Large intestine (tissue), 3 donors: Measurements from ENCODE around the gene PRRX2. TPM values are rescaled to one million over a fixed set of nuclear protein-coding genes. Genes with fewer than 3 reads are reported as not detected.
A peak's percentile ranks its signal among the peaks of the same experiment; 100 is the strongest.

Experiments
- DNase-seq, 2 donors: peaks; one replicate each; pipeline versions ENCODE4 v3.0.0 to v3.0.0-alpha.2; 2013
- H3K27ac ChIP-seq: one replicate; pipeline ENCODE4 v1.5.1; 2013; ENCODE audit warnings: low read length
- H3K27me3 ChIP-seq: 2 replicates; pipeline ENCODE4 v1.6.1; 2013; ENCODE audit warnings: low read length; ENCODE audit not compliant: control insufficient read depth, insufficient read depth
- H3K36me3 ChIP-seq: 2 replicates; pipeline ENCODE4 v1.6.1; 2013; ENCODE audit warnings: low read length; ENCODE audit not compliant: control insufficient read depth, insufficient read depth
- H3K4me1 ChIP-seq: one replicate; pipeline ENCODE4 v1.6.1; 2013; ENCODE audit warnings: low read length; ENCODE audit not compliant: control insufficient read depth, insufficient read depth
- H3K4me3 ChIP-seq: one replicate; pipeline ENCODE4 v1.5.1; 2013; ENCODE audit warnings: low read length
- H3K9me3 ChIP-seq: one replicate; pipeline ENCODE4 v1.6.1; 2013; ENCODE audit warnings: mild to moderate bottlenecking, low read depth, low read length, moderate library complexity; ENCODE audit not compliant: control insufficient read depth
- WGBS: methylation state at CpG from one replicate; pipeline ENCODE4 v1.1.5; 2013; ENCODE audit warnings: low lambda C conversion rate; ENCODE audit not compliant: insufficient coverage; 5-methylcytosine and 5-hydroxymethylcytosine counted together
- polyA plus RNA-seq: library from polyadenylated mRNA; unstranded; fragments of 120-200 nt; gene quantifications from one replicate; pipeline ENCODE4 v1.2.1, GENCODE V29; 2013

PRRX2 gene
- polyA plus RNA-seq, 1 donor = 1.6 TPM

DNA sequence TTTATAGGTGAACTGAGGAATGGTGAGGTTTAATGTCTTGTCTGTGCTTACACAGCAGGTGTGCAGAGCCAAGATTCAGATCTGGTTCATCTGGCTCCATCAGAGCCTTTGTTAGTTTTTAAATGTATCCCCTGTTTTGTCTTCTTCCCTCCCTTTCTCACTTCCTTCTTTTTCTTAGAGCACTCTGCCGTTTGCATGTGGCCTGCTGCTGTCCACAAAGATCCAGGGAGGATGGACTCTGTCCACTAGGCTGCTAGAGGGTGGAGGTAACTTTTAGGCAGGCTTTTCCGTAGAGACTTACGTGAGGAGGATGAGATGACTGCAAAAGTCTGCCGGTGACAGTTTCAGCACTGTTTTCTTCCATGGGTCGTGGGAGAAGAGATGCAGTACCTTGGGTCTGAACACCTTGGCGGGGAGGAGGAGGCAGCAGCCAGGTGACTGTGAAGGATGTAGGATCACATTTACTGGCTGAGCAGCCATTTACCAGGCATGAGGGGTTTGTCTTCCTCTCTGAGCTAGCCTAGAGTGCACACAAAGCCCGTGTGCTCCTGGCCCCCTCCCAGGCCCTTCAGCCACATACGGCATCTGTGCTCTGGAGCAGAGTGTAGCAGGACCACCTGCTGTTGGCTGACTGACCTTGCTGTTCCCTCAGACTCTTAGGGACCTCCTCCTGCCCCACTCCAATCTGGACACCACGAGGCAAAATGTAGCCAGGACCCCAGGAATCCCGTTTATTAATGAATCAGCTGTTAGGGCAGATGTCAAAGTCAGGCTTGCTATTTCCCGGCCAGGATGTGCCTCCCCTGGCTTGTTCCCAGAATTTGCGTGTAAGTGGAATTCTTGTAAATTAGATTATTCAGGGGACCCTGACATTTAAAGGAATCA lies 37.6 kb upstream of the PRRX2 start:
- WGBS = no CpG with 5 or more reads among the region's 12 CpGs
- Histone ChIP-seq H3K27me3 (no peaks in the 10 kb centered on the region), H3K36me3 (peaks cover 31% of the 10 kb centered on the region), H3K9me3 (no peaks in the 10 kb centered on the region), H3K4me1 (peaks cover 17% of the 10 kb centered on the region), H3K27ac (peak overlapping the region; percentile 99), H3K4me3 (peak overlapping the region; percentile 97)
- no peak for DNase-seq

DNA sequence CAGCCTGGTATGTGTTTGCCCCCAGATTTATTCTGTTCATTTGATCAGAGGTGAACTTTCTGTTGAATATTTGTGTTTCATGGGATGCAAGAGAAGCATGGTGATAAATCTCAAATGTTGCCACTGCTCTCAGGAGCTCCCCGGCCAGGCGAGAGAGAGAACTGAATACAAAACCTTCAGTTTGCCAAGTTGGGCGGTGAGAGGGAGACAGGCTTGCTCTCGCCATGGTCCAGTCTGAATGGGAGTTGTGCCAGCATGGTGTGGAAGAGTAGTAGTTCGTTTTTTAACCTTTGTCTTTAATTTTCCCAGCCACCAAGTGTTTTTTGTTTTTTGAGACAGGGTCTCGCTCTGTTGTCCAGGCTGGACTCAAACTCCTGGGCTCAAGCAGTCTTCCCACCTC lies 36.7 kb upstream of the PRRX2 start:
- H3K27ac ChIP-seq = no peak overlapping the region

DNA sequence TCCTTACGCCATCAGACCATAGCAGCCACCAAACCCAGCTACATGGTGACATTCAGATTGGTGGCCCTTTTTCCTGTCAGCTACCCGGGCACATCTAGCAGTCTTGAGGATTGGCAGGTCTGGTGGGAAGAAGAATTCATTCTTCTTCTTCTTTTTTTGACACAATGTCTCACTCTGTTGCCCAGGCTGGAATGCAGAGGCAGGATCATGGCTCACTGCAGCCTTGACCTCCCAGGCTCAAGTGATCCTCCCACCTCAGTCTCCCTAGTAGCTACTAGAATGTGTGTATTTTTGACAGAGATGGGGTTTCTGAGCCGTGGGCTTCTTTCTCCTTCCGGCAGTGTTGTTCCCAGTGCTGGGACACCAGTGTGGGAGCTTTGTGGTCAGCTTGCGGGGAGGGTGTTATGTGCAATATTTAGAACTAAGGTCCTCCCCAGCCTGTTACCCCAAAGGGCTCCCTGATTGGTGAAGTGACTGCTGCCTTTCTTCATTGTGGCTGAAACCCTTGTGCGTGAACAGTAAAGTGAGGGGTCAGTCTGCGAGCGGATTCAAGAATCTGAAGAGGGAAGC lies 36.1 kb upstream of the PRRX2 start:
- no CpG with 5 or more reads among the region's 8 CpGs for WGBS

More for the DNA sequence above, 36.7 kb upstream of the PRRX2 start:
- DNase-seq = no peak
- Histone ChIP-seq H3K4me3 (no peak overlapping the region), H3K27me3 (no peaks in the 10 kb centered on the region), H3K9me3 (no peaks in the 10 kb centered on the region), H3K4me1 (peaks cover 17% of the 10 kb centered on the region), H3K36me3 (peaks cover 40% of the 10 kb centered on the region)
- no CpG with 5 or more reads among the region's 6 CpGs for WGBS

DNA sequence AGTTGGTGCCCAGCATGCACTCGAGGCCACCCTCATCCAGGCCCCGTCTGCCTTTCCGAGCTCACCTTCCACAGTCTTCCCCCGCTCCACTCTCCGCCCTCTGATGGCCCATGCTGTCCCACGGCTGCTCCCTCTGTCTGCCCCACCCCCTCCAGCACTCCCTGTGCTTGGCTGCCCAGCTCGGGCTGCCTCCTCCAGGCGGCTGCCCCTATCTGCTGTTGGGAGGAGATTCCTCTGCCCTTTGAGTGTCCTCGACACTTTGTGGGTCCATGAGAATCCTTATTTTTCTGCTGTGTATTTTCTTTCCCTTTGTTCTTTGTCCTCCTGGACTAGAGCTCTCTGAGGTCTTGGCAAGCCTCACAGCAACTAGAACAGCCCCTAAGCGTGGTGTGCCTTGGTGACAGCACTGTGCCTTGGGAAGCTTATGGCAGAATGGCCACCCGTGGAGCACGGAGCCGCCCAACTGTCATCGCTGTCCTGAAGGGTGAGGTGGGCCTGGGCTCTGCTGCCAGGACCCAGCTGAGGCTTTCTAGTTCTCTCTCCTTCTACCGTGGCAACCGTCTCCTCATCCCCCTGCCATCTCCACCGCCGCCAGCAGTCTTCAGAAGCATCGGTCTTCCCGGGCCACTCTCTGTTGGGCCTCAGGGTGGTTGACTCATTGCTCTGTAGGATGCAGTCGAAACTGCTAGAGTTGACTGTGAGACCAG lies 34.3 kb upstream of the PRRX2 start:
- no peak overlapping the region for H3K4me3 ChIP-seq
- H3K36me3 ChIP-seq = peaks cover 62% of the 10 kb centered on the region
- WGBS = 80% methylated on average over 1 of the region's 21 CpGs
- DNase-seq = no peak
- H3K27me3 ChIP-seq = no peaks in the 10 kb centered on the region
- H3K4me1 ChIP-seq = peaks cover 17% of the 10 kb centered on the region
- H3K9me3 ChIP-seq = no peaks in the 10 kb centered on the region
- H3K27ac ChIP-seq = no peak overlapping the region

More for the DNA sequence above, 36.1 kb upstream of the PRRX2 start:
- no peak overlapping the region for H3K4me3 ChIP-seq
- H3K9me3 ChIP-seq = no peaks in the 10 kb centered on the region
- no peak for DNase-seq
- no peak overlapping the region for H3K27ac ChIP-seq
- H3K4me1 ChIP-seq = peaks cover 17% of the 10 kb centered on the region
- no peaks in the 10 kb centered on the region for H3K27me3 ChIP-seq
- peaks cover 46% of the 10 kb centered on the region for H3K36me3 ChIP-seq

DNA sequence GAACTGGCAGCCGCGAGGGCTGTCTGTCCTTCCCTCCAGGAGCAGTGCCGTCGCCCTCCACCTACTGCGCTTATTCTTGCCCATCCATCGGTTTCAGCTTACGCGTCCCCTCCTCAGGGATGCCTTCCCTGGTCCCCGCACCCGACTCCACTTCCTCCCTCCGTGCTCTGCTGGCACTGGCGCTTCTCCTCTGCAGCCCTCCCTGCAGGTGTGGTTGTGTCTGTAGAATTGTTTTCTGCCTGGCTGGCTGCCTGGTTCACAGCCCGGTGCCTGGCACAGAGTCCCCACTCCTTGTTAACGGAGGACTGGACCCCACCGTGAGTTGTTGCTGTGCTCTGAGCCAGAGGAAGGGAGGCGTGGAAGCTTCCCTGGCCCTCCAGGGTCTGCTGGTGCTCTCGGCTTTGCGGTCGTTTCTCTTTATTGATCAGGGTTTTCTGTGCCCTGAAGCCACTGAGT lies 33.7 kb upstream of the PRRX2 start:
- Histone ChIP-seq H3K36me3 (peaks cover 64% of the 10 kb centered on the region), H3K4me1 (peaks cover 17% of the 10 kb centered on the region), H3K9me3 (no peaks in the 10 kb centered on the region), H3K27me3 (no peaks in the 10 kb centered on the region), H3K27ac (no peak overlapping the region), H3K4me3 (no peak overlapping the region)
- DNase-seq = no peak
- WGBS = no CpG with 5 or more reads among the region's 19 CpGs

DNA sequence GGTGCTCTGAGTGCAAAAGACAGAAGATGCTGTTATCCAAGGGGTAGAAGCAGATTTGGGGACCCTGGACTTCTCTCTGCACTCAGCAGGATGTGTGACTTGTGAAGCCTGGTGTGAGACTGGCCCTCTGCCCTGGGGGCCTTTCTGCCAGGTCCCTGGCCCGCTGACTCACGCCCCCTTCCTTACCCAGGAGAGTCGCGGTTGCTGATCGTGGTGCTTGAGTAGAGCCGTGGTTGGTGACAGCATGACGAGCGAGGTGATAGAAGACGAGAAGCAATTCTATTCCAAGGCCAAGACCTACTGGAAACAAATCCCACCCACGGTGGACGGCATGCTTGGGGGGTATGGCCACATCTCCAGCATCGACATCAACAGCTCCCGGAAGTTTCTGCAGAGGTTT lies 33.0 kb upstream of the PRRX2 start:
- peaks cover 72% of the 10 kb centered on the region for H3K36me3 ChIP-seq
- H3K9me3 ChIP-seq = no peaks in the 10 kb centered on the region
- WGBS = no CpG with 5 or more reads among the region's 13 CpGs
- no peaks in the 10 kb centered on the region for H3K27me3 ChIP-seq
- DNase-seq = no peak
- no peak overlapping the region for H3K27ac ChIP-seq
- peaks cover 13% of the 10 kb centered on the region for H3K4me1 ChIP-seq
- no peak overlapping the region for H3K4me3 ChIP-seq

DNA sequence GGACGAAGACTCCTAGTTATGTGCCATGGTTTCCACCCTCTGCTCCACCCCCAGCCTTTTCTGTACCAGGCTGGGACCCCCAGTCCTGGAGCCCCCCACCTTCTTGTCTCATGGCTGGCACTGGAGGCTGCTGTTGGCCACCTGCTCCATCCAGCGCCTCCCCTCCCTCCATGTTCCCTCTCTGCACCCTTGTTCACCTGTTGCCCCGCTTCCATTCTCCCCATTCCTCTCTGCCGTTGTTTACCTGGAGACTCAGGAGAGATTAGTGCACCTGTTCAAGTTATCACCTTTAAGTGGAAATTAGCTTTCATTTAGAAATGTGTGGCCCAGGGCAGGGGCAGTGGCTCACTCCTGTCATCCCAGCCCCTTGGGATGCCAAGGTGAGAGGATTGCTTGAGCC lies 32.2 kb upstream of the PRRX2 start:
- peaks cover 72% of the 10 kb centered on the region for H3K36me3 ChIP-seq
- peaks cover 6% of the 10 kb centered on the region for H3K4me1 ChIP-seq
- no CpG with 5 or more reads among the region's 4 CpGs for whole genome bisulfite sequencing
- H3K4me3 ChIP-seq = no peak overlapping the region
- H3K9me3 ChIP-seq = no peaks in the 10 kb centered on the region
- DNase-seq = no peak
- no peak overlapping the region for H3K27ac ChIP-seq
- no peaks in the 10 kb centered on the region for H3K27me3 ChIP-seq

DNA sequence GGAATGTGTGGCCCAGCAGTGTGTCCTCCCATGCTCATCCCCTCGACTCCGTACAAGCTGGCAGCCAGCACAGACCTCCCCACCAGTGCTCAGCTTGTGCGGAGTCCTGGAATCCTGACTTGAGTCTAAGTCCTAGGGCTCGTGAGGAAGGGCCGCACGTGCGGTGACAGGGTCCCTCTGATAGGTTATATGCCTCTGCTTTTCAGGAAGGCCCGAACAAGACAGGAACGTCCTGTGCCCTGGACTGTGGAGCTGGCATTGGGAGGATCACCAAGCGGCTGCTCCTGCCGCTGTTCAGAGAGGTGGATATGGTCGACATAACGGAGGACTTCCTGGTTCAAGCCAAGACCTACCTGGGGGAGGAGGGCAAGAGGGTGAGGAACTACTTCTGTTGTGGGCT lies 31.6 kb upstream of the PRRX2 start:
- Histone ChIP-seq H3K27me3 (no peaks in the 10 kb centered on the region), H3K36me3 (peaks cover 75% of the 10 kb centered on the region), H3K27ac (no peak overlapping the region), H3K9me3 (no peaks in the 10 kb centered on the region), H3K4me3 (no peak overlapping the region), H3K4me1 (peaks cover 3% of the 10 kb centered on the region)
- no peak for DNase-seq
- WGBS = no CpG with 5 or more reads among the region's 13 CpGs

DNA sequence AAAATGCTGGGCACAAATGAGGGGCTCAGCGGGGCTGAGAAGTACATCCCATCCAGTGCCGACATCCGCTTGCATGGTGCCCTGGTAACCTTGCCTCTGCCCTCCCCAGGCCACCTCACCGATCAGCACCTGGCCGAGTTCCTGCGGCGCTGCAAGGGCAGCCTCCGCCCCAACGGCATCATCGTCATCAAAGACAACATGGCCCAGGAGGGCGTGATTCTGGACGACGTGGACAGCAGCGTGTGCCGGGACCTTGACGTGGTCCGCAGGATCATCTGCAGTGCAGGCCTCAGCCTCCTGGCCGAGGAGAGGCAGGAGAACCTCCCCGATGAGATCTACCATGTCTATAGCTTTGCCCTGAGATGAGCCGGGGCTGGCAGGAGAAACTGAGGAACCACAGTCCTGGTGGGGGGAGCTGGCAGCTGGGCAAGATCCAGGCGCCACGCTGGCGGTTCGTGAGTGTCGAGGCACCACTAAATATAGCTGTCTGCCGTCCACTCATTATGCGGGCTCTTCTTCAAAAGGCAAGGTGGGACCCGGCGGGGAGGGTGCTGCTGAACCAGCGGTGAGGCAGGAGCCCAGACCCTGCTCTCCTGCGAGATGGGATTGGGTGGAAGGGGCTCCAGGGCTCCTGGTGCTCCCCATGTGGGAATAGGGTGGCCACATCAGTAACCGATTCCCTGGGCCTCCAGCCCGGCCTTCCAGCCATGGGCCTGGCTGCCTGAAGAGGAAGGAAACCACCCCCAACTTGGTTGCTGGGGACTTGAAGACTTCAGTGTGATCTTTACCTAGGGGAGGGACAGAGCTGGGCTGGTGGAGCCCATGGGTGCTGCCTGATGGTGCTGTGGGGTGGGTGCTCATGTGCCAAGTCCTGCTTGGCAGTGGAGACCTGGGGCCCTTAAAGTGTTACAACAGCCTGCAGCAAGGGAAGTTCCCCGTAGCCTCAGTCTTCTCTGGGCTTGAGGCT lies 30.1 kb upstream of the PRRX2 start:
- H3K4me1 ChIP-seq = peaks cover 2% of the 10 kb centered on the region
- no peaks in the 10 kb centered on the region for H3K27me3 ChIP-seq
- peaks cover 77% of the 10 kb centered on the region for H3K36me3 ChIP-seq
- H3K27ac ChIP-seq = no peak overlapping the region
- DNase-seq = no peak
- no CpG with 5 or more reads among the region's 34 CpGs for WGBS
- no peak overlapping the region for H3K4me3 ChIP-seq
- H3K9me3 ChIP-seq = no peaks in the 10 kb centered on the region
